Non-pigmented ciliary epithelial cell (primary cell): ENCODE results near the gene LIPC.

Experiments
- DNase-seq: peaks from one replicate; pipeline ENCODE4 v3.0.0-alpha.2; 2010; ENCODE audit warnings: low read depth

The LIPC gene

DNA sequence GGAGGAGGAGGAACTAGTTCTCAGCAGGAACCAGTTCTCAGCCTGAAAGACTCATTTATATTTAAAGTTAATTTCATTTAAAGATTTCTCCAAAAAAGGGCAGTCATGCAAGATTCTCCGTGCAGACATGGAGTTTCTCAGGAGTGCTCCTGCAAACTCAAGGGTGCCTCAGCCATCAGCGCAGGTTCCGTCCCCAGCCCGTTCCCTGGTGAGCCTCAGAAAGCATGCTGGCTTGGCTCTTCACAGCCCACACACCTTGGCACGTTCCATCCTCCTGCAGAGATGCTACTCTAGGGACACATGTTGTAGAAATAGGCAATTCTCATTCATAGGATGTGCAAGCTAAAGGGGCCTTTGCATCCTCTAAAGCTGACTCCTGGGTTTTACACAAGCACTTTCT lies 123.0 kb downstream of the LIPC start:
- DNase-seq, result no peak

- DNase-seq, result no peak
Measured at GRCh38 chr15:58555162-58556027, 123.6 kb downstream of the LIPC start.

DNA sequence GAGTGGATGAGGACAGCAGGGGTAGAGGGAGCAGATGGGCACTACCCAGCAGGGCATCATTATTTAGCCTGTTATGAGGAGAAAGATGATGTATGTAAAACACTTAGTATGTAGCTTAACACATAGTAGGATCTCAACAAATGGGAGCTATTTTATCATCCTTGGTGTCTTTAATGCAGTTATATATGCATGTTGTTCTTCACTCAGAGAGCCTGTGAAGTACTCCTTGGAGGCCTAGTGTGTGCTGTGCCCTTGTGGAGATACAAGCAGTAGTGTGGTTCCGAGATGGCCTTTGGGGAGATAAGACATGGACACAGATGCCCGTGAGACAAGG lies 124.2 kb downstream of the LIPC start:
- no peak for DNase-seq

GRCh38 chr15:58556541-58556940 lies 124.8 kb downstream of the LIPC start:
- no peak for DNase-seq

DNA sequence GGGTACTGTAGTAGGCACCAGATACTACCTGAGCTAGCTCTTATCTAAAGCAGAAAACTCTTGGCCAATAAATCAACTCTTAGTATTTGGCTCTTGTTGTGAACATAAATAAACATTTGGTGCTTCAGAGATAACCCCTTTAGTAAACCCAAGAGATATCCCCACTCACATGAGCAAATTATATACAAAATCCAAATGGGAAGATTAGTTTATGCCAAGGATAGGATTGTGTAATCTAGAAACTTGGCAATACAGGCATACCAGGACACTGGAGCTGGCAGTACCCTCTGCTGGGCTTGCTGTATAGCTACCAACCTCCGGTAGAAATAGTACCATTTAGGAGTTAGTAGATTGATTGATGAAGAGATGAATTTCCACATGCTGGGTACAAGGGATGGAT lies 127.0 kb downstream of the LIPC start:
- DNase-seq, result no peak

DNA sequence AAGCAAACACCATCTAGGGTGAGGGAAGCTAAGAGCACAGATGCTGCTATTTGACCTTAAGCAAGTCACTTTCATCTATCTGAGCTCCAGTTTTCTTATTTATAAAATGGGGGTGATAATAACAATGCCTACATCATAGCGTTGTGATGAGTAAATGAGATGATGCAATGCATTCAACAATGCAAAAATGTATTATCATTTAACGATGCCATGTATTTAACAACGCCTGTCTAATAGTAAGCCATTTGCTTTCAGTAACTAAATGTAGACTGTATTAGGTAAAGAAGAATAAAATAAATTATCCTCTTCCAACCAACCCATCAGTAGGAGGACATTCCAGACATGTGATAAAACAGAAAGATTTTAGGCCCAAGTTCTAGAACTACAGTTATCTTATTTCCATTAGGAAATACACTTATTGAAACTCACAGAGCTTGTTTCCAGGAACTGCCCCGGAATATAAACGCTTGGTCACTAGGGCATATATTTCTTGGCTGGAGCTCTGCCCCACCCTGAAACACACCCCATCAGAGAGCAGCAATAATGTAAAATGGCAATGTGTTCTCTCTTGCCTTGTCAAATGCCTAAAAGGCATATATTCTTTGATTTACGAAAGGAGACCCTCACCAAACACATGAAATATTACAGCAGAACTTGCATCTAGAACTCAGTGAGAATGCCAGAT lies 128.3 kb downstream of the LIPC start:
- no peak for DNase-seq

GRCh38 chr15:58561321-58561720 lies 129.5 kb downstream of the LIPC start:
- DNase-seq, result no peak

DNA sequence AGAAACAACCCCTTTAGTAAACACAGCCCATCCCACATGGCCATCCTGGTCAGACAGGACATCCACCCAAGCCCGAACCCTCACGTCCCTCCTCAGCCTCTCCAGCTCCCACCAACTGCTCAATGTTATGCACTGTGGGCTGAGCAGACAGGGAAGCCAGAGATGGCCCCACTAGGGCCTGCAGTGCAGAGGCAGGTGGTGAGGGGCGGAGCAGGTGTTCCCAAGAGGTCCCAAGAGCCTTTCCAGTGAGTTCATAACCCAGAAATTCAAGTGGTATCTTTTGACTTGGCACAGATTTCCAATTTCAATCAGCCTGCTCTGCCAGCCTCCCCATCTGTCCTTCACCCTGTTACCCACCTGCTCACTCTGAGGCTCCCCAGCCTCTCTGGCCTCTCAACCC lies 130.3 kb downstream of the LIPC start:
- DNase-seq, result no peak

DNA sequence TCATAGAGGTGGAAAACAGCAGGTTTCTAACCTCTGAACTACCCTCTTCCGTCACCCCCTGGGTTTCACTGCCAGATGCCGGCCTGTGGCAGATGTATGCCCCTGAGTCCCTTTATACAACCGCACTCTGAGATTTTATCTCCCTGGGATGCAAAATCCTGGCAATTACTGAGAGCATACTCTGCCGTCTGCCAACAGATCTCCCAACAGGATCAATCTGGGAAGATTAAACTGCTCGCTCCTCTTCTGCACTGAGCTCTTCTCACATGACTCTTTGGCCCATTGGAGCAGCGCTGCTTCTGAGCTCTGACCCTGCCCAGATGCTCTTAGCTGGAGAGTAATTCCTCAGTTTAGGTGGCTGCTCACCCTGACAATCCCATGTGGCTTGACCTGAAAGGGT lies 133.2 kb downstream of the LIPC start:
- no peak for DNase-seq

- DNase-seq, result no peak
Measured at GRCh38 chr15:58565619-58566018, 133.8 kb downstream of the LIPC start.

DNA sequence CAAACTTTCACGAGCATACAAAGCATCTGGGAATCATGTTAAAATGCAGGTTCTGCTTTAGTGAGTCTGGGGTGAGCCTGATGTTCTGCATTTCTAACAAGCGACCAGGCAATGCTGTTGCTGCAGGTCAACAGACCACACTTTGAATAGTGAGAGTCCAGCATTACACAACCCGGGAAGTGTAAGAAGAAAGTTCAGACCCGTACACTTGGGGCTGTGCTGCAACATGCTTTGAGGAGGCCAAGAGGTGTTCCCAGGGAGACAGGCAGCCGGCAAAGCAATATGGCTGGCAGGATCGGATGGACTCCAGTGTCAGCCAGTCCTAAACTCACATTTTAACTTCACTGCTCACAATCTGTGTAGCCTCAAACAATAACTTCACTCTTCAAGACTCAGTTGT lies 134.2 kb downstream of the LIPC start:
- DNase-seq, result no peak

DNA sequence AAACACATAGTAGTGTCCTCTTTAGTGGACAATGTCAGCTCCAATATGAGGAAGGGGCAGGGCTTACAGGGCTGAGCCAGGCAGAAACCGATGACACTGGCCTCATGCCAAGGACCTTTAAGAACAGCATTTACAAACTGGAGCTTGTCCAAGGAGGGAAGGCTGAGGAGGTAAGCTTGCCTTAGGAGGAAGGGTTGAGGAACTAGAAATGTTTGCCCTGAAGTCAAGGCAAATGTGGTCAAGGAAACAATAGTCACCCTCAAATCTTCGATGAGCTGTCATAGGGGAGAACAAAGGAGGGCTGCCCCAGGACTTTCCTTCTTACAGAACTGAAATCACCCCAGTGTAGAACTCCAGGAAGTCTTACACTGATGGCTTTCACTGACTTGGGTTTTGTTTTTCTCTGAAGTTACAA lies 136.4 kb downstream of the LIPC start:
- no peak for DNase-seq

DNA sequence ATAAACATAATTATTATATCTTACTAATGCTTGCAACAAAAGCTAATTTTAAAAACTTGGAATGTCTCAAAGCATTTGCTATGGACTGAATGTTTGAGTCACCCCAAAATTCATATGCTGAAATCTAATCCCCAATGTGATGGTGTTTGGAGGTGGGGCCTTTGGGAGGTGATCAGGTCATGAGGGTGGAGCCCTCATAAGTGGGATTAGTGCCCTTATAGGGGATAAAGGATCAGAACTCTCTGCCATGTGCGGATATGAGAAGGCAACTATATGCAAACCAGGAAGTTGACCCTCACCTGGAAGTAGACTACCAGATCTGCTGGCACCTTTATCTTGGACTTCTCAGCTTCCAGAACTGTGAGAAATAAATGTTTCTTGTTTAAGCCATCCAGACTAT lies 137.7 kb downstream of the LIPC start:
- DNase-seq, result no peak

DNA sequence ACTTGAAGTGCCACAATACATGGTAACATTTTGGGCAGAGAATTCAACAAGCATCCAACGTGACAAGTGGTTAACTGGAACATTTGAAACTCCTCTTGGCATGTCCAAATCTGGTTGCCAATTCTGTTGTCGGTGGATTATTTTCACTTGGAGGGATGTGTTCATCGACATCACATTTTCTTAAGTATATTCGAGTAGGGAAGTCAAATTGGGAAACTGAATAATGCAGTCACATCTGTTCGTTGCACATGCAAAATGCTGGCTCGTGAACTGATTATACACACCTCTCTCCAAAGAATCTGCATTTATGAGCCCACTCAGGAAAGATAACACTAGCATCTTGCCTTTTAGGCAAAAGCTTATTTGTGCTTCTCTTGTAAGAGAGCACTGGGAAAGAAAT lies 139.7 kb downstream of the LIPC start:
- DNase-seq, result no peak

GRCh38 chr15:58572521-58572920 lies 140.7 kb downstream of the LIPC start:
- no peak for DNase-seq

DNA sequence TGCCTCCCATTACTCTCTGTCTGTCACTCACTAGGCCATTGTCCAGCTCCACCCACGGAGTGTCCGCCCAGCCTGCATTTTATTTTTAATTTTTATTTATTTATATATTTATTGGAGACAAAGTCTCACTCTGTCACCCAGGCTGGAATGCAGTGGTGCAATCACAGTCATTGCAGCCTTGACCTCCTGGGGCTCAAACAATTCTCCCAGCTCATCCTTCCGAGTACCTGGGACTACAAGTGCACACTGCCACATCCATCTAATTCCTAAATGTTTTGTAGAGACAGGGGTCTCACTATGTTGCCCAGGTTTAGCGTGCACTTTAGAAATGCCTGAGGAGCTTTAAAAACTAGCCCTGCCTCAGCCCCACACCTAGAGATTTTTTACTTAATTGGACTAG lies 141.5 kb downstream of the LIPC start:
- no peak for DNase-seq

- DNase-seq, result no peak
Measured at GRCh38 chr15:58574631-58575030, 142.8 kb downstream of the LIPC start.

DNA sequence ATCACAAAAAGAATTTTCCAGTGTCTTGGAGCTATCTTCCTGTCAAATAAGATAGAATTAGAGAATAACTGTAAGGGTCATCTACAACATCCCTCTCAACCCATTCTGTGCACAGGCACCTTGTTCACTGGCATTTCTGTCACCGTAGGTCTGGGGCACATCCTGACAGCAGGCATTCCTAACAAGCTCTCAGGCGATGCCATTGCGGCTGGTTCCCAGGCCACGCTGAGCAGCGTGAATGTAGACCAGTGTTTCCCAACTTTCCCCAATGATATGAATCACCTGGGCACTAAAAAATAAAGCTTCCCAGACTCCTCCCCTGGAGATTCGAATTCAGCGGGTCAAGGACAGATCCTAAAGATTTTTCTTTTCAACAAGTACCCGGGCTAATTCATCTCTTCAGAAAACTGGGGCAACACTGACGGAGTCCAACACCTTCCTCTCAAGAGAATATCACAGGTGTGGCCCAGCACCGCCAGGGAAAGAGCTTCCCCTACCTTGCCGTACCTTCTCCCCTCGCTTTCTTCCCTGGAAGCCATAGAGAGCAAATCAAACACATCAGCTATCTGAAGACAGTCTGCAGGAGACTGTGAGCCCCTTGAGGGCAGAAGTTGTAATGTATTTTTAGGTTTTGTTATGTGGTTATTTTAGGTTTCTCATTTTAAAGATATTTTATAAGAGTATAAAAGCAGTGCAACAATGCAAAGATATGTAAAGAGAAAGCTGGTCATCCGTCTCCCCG lies 143.4 kb downstream of the LIPC start:
- DNase-seq, result no peak

DNA sequence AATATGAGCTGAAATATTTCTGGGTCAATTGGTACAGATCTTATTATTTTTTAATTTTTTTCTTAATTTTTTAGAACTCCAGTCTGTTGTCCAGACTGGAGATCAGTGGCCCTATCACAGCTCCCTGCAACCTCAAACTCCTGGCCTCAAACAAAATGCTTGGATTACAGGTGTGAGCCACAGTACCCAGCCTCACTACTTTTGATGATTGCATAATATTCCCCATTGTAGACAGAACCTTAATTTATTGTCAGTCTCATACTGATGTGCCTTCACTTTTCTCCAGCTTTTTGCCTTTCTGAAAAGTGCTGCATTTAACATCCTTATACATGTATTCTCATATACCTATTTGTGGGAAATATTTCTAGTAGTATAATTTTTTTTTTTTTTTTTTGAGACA lies 144.9 kb downstream of the LIPC start:
- no peak for DNase-seq

- no peak for DNase-seq
Measured at GRCh38 chr15:58582160-58582559, 150.4 kb downstream of the LIPC start.

- DNase-seq, result no peak
Measured at GRCh38 chr15:58583171-58583908, 151.5 kb downstream of the LIPC start.

GRCh38 chr15:58584789-58585461 lies 153.1 kb downstream of the LIPC start:
- no peak for DNase-seq
